ENCODE measurements around the gene ALDH1L2. TPM values are rescaled to one million over a fixed set of nuclear protein-coding genes. Genes with fewer than 3 reads are reported as not detected.

ALDH1L2 gene
- polyA plus RNA-seq, 1 donor (not counting 4 experiments of a cell fraction or from before 2014, with no cell fraction given), result 1.8 TPM

- Histone ChIP-seq H4K20me1 (ENCODE audit: control insufficient read depth, extremely low read depth, insufficient read depth, low read length) (no peaks in the 10 kb centered on the region), H3K9ac (ENCODE audit: control insufficient read depth, extremely low read depth, insufficient read depth, low read length) (no peak overlapping the region), H3K27ac (ENCODE audit: control insufficient read depth, insufficient read depth, low read length) (no peak overlapping the region), H3K4me2 (ENCODE audit: control insufficient read depth, extremely low read depth, insufficient read depth, low read depth, low read length) (no peak overlapping the region), H2AFZ (ENCODE audit: control insufficient read depth, low read length) (no peak overlapping the region), H3K79me2 (ENCODE audit: control insufficient read depth, insufficient read depth, low read length) (no peaks in the 10 kb centered on the region), H3K36me3 (ENCODE audit: control insufficient read depth in 2 of 2, extremely low read depth in 1 of 2, insufficient read depth in 2 of 2, low read length in 2 of 2) (peaks cover 0 to 6% of the 10 kb centered on the region in 2 experiments), H3K4me1 (ENCODE audit: control insufficient read depth, extremely low read depth, insufficient read depth, low read length) (no peaks in the 10 kb centered on the region), H3K4me3 (ENCODE audit: control insufficient read depth in 2 of 3, extremely low read depth in 1 of 3, insufficient read depth in 2 of 3, low read depth in 1 of 3, low read length in 3 of 3) (no peak overlapping the region), H3K9me3 (ENCODE audit: control insufficient read depth, low read depth, low read length) (no peaks in the 10 kb centered on the region), H3K27me3 (ENCODE audit: control insufficient read depth, extremely low read depth, insufficient read depth, low read length) (no peaks in the 10 kb centered on the region), H3K9me1 (ENCODE audit: control insufficient read depth, extremely low read depth, insufficient read depth, low read length) (no peaks in the 10 kb centered on the region)
- TF ChIP-seq EZH2 (IDR thresholded peaks at IDR 0.05; ENCODE audit: low read length) (no peak), CTCF (optimal IDR thresholded peaks at IDR 0.05 in 1 of 3, IDR thresholded peaks at IDR 0.05 in 1 of 3, conservative IDR thresholded peaks at IDR 0.05 in 1 of 3; ENCODE audit: extremely low read depth in 1 of 3, insufficient read depth in 2 of 3, low read length in 3 of 3) (no peak)
- DNase-seq (ENCODE audit: low read depth, low spot score) (no peak), FAIRE-seq (no peak)
- dilution Hi-C loops (cut with MboI; ENCODE audit: extremely low pct_ligation_motif_present, low sequenced_read_pairs), result no loop called here
Measured at GRCh38 chr12:105024928-105025327, 59.3 kb downstream of the ALDH1L2 start.

- Histone ChIP-seq H2AFZ (ENCODE audit: control insufficient read depth, low read length) (no peak overlapping the region), H3K9me1 (ENCODE audit: control insufficient read depth, extremely low read depth, insufficient read depth, low read length) (no peaks in the 10 kb centered on the region), H3K27ac (ENCODE audit: control insufficient read depth, insufficient read depth, low read length) (no peak overlapping the region), H3K27me3 (ENCODE audit: control insufficient read depth, extremely low read depth, insufficient read depth, low read length) (no peaks in the 10 kb centered on the region), H3K9me3 (ENCODE audit: control insufficient read depth, low read depth, low read length) (no peaks in the 10 kb centered on the region), H3K79me2 (ENCODE audit: control insufficient read depth, insufficient read depth, low read length) (no peaks in the 10 kb centered on the region), H3K4me3 (ENCODE audit: control insufficient read depth in 2 of 3, extremely low read depth in 1 of 3, insufficient read depth in 2 of 3, low read depth in 1 of 3, low read length in 3 of 3) (no peak overlapping the region), H3K4me1 (ENCODE audit: control insufficient read depth, extremely low read depth, insufficient read depth, low read length) (no peaks in the 10 kb centered on the region), H3K4me2 (ENCODE audit: control insufficient read depth, extremely low read depth, insufficient read depth, low read depth, low read length) (no peak overlapping the region), H3K9ac (ENCODE audit: control insufficient read depth, extremely low read depth, insufficient read depth, low read length) (no peak overlapping the region), H4K20me1 (ENCODE audit: control insufficient read depth, extremely low read depth, insufficient read depth, low read length) (no peaks in the 10 kb centered on the region), H3K36me3 (ENCODE audit: control insufficient read depth in 2 of 2, extremely low read depth in 1 of 2, insufficient read depth in 2 of 2, low read length in 2 of 2) (peaks cover 0 to 15% of the 10 kb centered on the region in 2 experiments)
- no peak for DNase-seq (ENCODE audit: low read depth, low spot score)
- no peak for TF ChIP-seq CTCF (optimal IDR thresholded peaks at IDR 0.05 in 1 of 3, IDR thresholded peaks at IDR 0.05 in 1 of 3, conservative IDR thresholded peaks at IDR 0.05 in 1 of 3; ENCODE audit: extremely low read depth in 1 of 3, insufficient read depth in 2 of 3, low read length in 3 of 3)
- no peak for TF ChIP-seq EZH2 (IDR thresholded peaks at IDR 0.05; ENCODE audit: low read length)
- no peak for FAIRE-seq
- dilution Hi-C loops (cut with MboI; ENCODE audit: extremely low pct_ligation_motif_present, low sequenced_read_pairs), result no loop called here
Measured at GRCh38 chr12:105020241-105020962, 63.9 kb downstream of the ALDH1L2 start.
